ENCODE measurements around the gene CTSS. TPM values are rescaled to one million over a fixed set of nuclear protein-coding genes. Genes with fewer than 3 reads are reported as not detected.

CTSS gene
- total RNA-seq, 1 experiment from 2014 or later: 6.3 TPM

DNA sequence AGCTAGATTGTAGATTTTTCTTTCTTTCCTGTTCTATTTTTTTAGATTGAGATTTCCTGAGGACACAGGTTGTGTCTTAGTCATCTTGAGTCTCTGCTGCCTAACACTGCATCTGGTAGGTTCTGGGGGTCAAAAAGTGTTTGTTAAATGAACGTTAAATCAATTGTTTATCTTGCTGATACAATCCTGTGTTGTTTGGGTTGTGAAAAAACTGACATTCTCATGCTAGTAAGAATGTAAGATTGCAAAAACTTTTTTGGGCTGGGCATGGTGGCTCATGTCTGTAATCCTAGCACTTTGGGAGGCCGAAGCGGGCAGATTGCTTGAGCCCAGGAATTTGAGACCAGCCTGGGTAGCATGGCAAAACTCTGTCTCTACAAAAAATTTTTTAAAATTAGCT lies 39.1 kb upstream of the CTSS start:
- TF ChIP-seq, protein P1, sequence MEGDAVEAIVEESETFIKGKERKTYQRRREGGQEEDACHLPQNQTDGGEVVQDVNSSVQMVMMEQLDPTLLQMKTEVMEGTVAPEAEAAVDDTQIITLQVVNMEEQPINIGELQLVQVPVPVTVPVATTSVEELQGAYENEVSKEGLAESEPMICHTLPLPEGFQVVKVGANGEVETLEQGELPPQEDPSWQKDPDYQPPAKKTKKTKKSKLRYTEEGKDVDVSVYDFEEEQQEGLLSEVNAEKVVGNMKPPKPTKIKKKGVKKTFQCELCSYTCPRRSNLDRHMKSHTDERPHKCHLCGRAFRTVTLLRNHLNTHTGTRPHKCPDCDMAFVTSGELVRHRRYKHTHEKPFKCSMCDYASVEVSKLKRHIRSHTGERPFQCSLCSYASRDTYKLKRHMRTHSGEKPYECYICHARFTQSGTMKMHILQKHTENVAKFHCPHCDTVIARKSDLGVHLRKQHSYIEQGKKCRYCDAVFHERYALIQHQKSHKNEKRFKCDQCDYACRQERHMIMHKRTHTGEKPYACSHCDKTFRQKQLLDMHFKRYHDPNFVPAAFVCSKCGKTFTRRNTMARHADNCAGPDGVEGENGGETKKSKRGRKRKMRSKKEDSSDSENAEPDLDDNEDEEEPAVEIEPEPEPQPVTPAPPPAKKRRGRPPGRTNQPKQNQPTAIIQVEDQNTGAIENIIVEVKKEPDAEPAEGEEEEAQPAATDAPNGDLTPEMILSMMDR (conservative IDR thresholded peaks at IDR 0.05): no peak
- no peak for TF ChIP-seq EZH2 (IDR thresholded peaks at IDR 0.05; ENCODE audit: low read depth)
- H3K79me2 ChIP-seq (ENCODE audit: low read depth): no peaks in the 10 kb centered on the region
- no peaks in the 10 kb centered on the region for H3K4me1 ChIP-seq (replicated peaks; ENCODE audit: insufficient read depth)
- H3K36me3 ChIP-seq (ENCODE audit: low read depth): no peaks in the 10 kb centered on the region
- H4K20me1 ChIP-seq (ENCODE audit: insufficient read depth): no peaks in the 10 kb centered on the region
- no peak for DNase-seq
- no peaks in the 10 kb centered on the region for H3F3A ChIP-seq (ENCODE audit: insufficient read depth, low read depth)
- H3K4me3 ChIP-seq: no peak overlapping the region
- no peaks in the 10 kb centered on the region for H3K27me3 ChIP-seq (ENCODE audit: insufficient read depth, low read depth)
- no peak overlapping the region for H3K4me2 ChIP-seq
- intact Hi-C loops (cut with micrococcal nuclease; ENCODE audit: unreplicated experiment): no loop called here
- POLR2A ChIA-PET (ENCODE audit: unreplicated experiment): interaction anchor here (0.7 kb wide), 2 partner anchors 240 to 366 kb away, joined by 3 to 4 read pairs; no protein-coding TSS in a partner anchor
- H3K9me3 ChIP-seq (ENCODE audit: insufficient read depth, low read depth): no peaks in the 10 kb centered on the region
- CTCF ChIA-PET: no interaction called here
- no peak overlapping the region for H3K27ac ChIP-seq
- no TSS peak for BruUV-seq (replicated peaks)
- H3K9me2 ChIP-seq (ENCODE audit: insufficient read depth): no peaks in the 10 kb centered on the region
- no peak overlapping the region for H2AFZ ChIP-seq

DNA sequence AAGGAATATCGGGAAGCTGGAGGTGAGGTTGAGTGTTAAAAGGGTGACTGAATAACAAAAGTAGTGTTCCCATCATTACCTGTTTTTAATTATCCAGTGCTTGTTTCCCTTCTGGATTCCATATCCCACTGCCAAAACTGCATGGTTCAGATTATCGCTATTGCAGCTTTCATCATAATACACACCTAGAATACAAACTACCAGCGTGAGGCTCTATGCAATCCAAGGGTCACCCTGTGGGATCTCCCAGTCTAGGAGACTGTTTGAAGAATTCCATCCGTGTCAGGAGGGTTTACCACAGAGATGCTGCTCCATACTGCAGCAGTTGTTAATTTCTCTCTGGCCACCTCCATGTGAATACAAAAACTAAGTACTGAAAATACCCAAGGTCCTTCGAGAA lies 33.5 kb upstream of the CTSS start:
- ChIA-PET POLR2A (ENCODE audit: unreplicated experiment) (no interaction called here), CTCF (no interaction called here)

DNA sequence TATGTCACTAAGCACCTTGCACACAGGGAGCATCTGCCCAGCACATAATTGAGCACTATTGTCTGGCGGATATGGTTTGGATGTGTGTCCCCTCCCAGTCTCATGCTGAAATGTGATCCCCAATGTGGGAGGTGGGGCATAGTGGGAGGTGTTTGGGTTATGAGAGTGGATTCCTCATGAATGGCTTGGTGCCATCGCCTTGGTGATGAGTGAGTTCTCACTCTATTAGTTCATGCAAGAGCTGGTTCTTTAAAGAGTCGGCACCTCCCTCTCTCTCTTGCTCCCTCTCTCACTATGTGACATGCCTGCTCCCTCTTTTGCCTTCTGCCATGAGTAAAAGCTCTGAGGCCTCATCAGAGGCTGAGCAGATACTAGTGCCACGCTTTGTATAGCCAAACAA lies 32.9 kb upstream of the CTSS start:
- Histone ChIP-seq H3K4me2 (no peak overlapping the region), H2AFZ (no peak overlapping the region), H3K9me2 (ENCODE audit: insufficient read depth) (no peaks in the 10 kb centered on the region), H4K20me1 (ENCODE audit: insufficient read depth) (no peaks in the 10 kb centered on the region), H3K27me3 (ENCODE audit: insufficient read depth, low read depth) (no peaks in the 10 kb centered on the region), H3K36me3 (ENCODE audit: low read depth) (no peaks in the 10 kb centered on the region), H3K9me3 (ENCODE audit: insufficient read depth, low read depth) (no peaks in the 10 kb centered on the region), H3F3A (ENCODE audit: insufficient read depth, low read depth) (no peaks in the 10 kb centered on the region), H3K4me3 (no peak overlapping the region), H3K27ac (no peak overlapping the region), H3K4me1 (replicated peaks; ENCODE audit: insufficient read depth) (no peaks in the 10 kb centered on the region), H3K79me2 (ENCODE audit: low read depth) (no peaks in the 10 kb centered on the region)
- TF ChIP-seq, protein P1 (conservative IDR thresholded peaks at IDR 0.05): no peak
- TF ChIP-seq EZH2 (IDR thresholded peaks at IDR 0.05; ENCODE audit: low read depth): no peak
- DNase-seq: no peak
- no TSS peak for BruUV-seq (replicated peaks)
- CTCF ChIA-PET: no interaction called here
- intact Hi-C loops (cut with micrococcal nuclease; ENCODE audit: unreplicated experiment): no loop called here
- POLR2A ChIA-PET (ENCODE audit: unreplicated experiment): no interaction called here

More for the DNA sequence above, 33.5 kb upstream of the CTSS start:
- Histone ChIP-seq H3F3A (ENCODE audit: insufficient read depth, low read depth) (no peaks in the 10 kb centered on the region), H3K79me2 (ENCODE audit: low read depth) (no peaks in the 10 kb centered on the region), H3K9me3 (ENCODE audit: insufficient read depth, low read depth) (no peaks in the 10 kb centered on the region), H3K9me2 (ENCODE audit: insufficient read depth) (no peaks in the 10 kb centered on the region), H3K27ac (no peak overlapping the region), H3K4me1 (replicated peaks; ENCODE audit: insufficient read depth) (no peaks in the 10 kb centered on the region), H3K36me3 (ENCODE audit: low read depth) (no peaks in the 10 kb centered on the region), H2AFZ (no peak overlapping the region), H3K4me3 (no peak overlapping the region), H3K27me3 (ENCODE audit: insufficient read depth, low read depth) (no peaks in the 10 kb centered on the region), H3K4me2 (no peak overlapping the region), H4K20me1 (ENCODE audit: insufficient read depth) (no peaks in the 10 kb centered on the region)
- no TSS peak for BruUV-seq (replicated peaks)
- TF ChIP-seq, protein P1 (conservative IDR thresholded peaks at IDR 0.05): no peak
- TF ChIP-seq EZH2 (IDR thresholded peaks at IDR 0.05; ENCODE audit: low read depth): no peak
- no peak for DNase-seq
- intact Hi-C loops (cut with micrococcal nuclease; ENCODE audit: unreplicated experiment): no loop called here

Measured in PC-9 (cell line).